ENCODE results near the gene SYT9. TPM values are rescaled to one million over a fixed set of nuclear protein-coding genes. Genes with fewer than 3 reads are reported as not detected.

The SYT9 gene
- total RNA-seq, 1 donor from 2014 or later = 5.3 TPM

DNA sequence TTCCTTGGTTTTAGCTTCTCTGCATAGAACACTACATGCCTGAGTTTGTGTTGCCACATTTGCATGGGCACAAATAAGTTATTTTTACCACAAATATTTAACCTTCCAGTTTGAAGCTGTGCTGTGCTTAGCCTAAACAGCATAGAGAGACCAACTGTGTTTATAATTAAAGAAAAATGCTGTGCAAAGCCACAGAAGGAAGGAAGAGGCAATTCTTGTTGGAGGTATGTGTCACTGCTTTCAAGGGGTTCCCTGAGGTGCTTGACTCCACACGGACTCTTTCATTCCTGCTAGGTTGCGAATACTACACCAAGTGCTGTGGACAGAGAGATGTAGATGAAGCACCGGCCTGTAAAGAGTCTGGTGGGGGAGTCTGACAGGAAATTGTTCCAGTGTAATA is 186.0 kb downstream of the SYT9 start:
- H3K27ac ChIP-seq = no peak overlapping the region
- H3K4me3 ChIP-seq = no peak overlapping the region
- H3K27me3 ChIP-seq = no peaks in the 10 kb centered on the region
- DNase-seq (ENCODE audit: low spot score) = no peak
- H3F3A ChIP-seq (ENCODE audit: low read depth) = no peaks in the 10 kb centered on the region
- Mint-ChIP-seq H3K27ac (no peak overlapping the region), H3K36me3 (no peaks in the 10 kb centered on the region), H3K4me3 (no peak overlapping the region), H3K4me1 (peaks cover 6% of the 10 kb centered on the region), H3K9me3 (no peaks in the 10 kb centered on the region), H3K27me3 (ENCODE audit: insufficient read depth, low read depth) (peaks cover 2% of the 10 kb centered on the region)
- H3K4me1 ChIP-seq = no peaks in the 10 kb centered on the region
- no peak overlapping the region for H3K9ac ChIP-seq
- no peak overlapping the region for H3K4me2 ChIP-seq
- no peaks in the 10 kb centered on the region for H4K20me1 ChIP-seq (ENCODE audit: low read depth)
- no peaks in the 10 kb centered on the region for H3K36me3 ChIP-seq
- H2AFZ ChIP-seq (replicated peaks) = no peak overlapping the region
- H3K79me2 ChIP-seq (ENCODE audit: low read depth) = no peaks in the 10 kb centered on the region
- H3K9me3 ChIP-seq (ENCODE audit: low read depth) = no peaks in the 10 kb centered on the region
- no peak for TF ChIP-seq EZH2phosphoT487 (IDR thresholded peaks at IDR 0.05)
- TF ChIP-seq EZH2 (IDR thresholded peaks at IDR 0.05) = no peak
- TF ChIP-seq, protein P1, sequence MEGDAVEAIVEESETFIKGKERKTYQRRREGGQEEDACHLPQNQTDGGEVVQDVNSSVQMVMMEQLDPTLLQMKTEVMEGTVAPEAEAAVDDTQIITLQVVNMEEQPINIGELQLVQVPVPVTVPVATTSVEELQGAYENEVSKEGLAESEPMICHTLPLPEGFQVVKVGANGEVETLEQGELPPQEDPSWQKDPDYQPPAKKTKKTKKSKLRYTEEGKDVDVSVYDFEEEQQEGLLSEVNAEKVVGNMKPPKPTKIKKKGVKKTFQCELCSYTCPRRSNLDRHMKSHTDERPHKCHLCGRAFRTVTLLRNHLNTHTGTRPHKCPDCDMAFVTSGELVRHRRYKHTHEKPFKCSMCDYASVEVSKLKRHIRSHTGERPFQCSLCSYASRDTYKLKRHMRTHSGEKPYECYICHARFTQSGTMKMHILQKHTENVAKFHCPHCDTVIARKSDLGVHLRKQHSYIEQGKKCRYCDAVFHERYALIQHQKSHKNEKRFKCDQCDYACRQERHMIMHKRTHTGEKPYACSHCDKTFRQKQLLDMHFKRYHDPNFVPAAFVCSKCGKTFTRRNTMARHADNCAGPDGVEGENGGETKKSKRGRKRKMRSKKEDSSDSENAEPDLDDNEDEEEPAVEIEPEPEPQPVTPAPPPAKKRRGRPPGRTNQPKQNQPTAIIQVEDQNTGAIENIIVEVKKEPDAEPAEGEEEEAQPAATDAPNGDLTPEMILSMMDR (IDR thresholded peaks at IDR 0.05) = no peak

DNA sequence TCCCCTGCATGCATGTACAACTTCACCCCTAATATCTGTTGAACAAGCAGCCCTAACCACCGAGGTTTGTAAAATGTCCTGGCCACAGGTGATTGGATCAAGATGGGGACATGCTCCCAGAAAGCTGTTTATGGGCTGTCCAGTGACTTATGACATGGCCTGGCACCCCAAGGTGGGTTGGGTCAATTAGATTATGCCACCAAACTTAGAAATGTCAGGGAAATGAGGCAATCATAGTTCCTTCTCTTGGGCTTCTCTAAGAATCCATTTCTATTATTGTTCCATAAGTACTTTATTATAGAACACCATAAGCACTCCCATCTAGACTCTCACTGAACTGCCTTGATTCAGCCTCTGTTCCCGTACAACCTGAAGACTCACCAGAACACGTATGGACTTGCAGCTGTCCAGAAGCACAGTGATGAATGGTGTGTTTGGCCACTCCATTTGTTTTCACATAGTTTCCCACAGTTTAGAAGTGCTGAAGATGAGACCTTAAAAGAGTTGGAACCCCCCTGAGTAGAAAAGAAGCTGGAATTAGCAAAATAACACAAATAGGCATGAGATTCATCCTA is 188.1 kb downstream of the SYT9 start:
- no peaks in the 10 kb centered on the region for H3K36me3 ChIP-seq
- Mint-ChIP-seq H3K9me3 (no peaks in the 10 kb centered on the region), H3K4me3 (no peak overlapping the region), H3K27ac (no peak overlapping the region), H3K4me1 (peaks cover 16% of the 10 kb centered on the region), H3K27me3 (ENCODE audit: insufficient read depth, low read depth) (no peaks in the 10 kb centered on the region), H3K36me3 (no peaks in the 10 kb centered on the region)
- H3K9ac ChIP-seq = no peak overlapping the region
- no peak overlapping the region for H2AFZ ChIP-seq (replicated peaks)
- TF ChIP-seq, protein P1 (IDR thresholded peaks at IDR 0.05) = no peak
- TF ChIP-seq EZH2phosphoT487 (IDR thresholded peaks at IDR 0.05) = no peak
- no peak for TF ChIP-seq EZH2 (IDR thresholded peaks at IDR 0.05)
- no peak overlapping the region for H3K4me2 ChIP-seq
- no peak for DNase-seq (ENCODE audit: low spot score)
- no peaks in the 10 kb centered on the region for H4K20me1 ChIP-seq (ENCODE audit: low read depth)
- H3K4me1 ChIP-seq = peaks cover 9% of the 10 kb centered on the region
- no peak overlapping the region for H3K27ac ChIP-seq
- no peaks in the 10 kb centered on the region for H3K79me2 ChIP-seq (ENCODE audit: low read depth)
- H3K9me3 ChIP-seq (ENCODE audit: low read depth) = no peaks in the 10 kb centered on the region
- H3K4me3 ChIP-seq = no peak overlapping the region
- H3F3A ChIP-seq (ENCODE audit: low read depth) = peaks cover 8% of the 10 kb centered on the region
- H3K27me3 ChIP-seq = peaks cover 4% of the 10 kb centered on the region

DNA sequence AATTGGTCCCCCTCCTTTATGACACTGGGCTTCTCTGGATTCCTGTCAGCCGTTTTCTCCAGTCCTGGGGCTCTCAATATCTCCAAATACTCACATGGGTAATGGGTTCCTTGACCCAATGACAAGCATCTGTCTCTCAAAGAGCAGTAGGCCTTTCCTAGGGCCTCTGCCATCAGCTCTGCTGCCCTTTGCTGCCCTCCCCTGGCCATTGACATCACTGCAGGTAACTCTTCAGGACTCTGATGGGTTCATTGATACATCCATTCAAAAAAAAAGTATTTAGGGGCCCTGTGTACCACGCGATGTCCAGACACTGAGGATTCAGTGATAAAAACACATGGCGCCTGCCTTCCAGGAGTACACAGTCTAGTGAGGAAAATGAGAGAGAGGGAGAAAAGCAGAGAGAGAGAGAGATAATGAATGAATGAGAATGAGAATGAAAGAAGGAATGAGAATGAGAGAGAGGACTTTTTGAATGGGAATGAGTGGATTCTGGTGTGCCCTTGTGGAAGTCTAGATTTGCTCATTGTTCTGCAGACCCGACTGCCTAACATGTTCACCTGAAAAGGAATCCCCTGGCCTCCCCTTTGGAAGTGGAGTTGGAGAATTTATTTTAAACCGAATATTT is 191.0 kb downstream of the SYT9 start:
- Mint-ChIP-seq H3K4me1 (peaks cover 23% of the 10 kb centered on the region), H3K36me3 (no peaks in the 10 kb centered on the region), H3K27me3 (ENCODE audit: insufficient read depth, low read depth) (peaks cover 2% of the 10 kb centered on the region), H3K27ac (no peak overlapping the region), H3K9me3 (no peaks in the 10 kb centered on the region), H3K4me3 (no peak overlapping the region)
- peaks cover 17% of the 10 kb centered on the region for H3K4me1 ChIP-seq
- TF ChIP-seq, protein P1 (IDR thresholded peaks at IDR 0.05) = peak; percentile 97
- TF ChIP-seq EZH2 (IDR thresholded peaks at IDR 0.05) = no peak
- no peak for TF ChIP-seq EZH2phosphoT487 (IDR thresholded peaks at IDR 0.05)
- H3K4me3 ChIP-seq = no peak overlapping the region
- H3K27me3 ChIP-seq = peaks cover 4% of the 10 kb centered on the region
- H3K79me2 ChIP-seq (ENCODE audit: low read depth) = no peaks in the 10 kb centered on the region
- no peaks in the 10 kb centered on the region for H4K20me1 ChIP-seq (ENCODE audit: low read depth)
- peaks cover 8% of the 10 kb centered on the region for H3F3A ChIP-seq (ENCODE audit: low read depth)
- no peak overlapping the region for H2AFZ ChIP-seq (replicated peaks)
- DNase-seq (ENCODE audit: low spot score) = peak; percentile 76
- H3K27ac ChIP-seq = no peak overlapping the region
- no peak overlapping the region for H3K9ac ChIP-seq
- H3K36me3 ChIP-seq = no peaks in the 10 kb centered on the region
- no peak overlapping the region for H3K4me2 ChIP-seq
- H3K9me3 ChIP-seq (ENCODE audit: low read depth) = no peaks in the 10 kb centered on the region
